NB4 (cell line): ENCODE measurements around the gene SH3RF2.
A peak's percentile ranks its signal among the peaks of the same experiment; 100 is the strongest.

Experiments
- CTCF ChIP-seq: IDR thresholded peaks from one replicate; pipeline ENCODE4 v1.5.1; 2012; ENCODE audit warnings: low read depth, low read length
- MAX ChIP-seq: IDR thresholded peaks from 2 replicates; pipeline ENCODE4 v1.6.1; 2011; ENCODE audit warnings: low read depth, low read length
- POLR2A ChIP-seq: IDR thresholded peaks from 2 replicates; pipeline ENCODE4 v1.6.1; 2011; ENCODE audit warnings: mild to moderate bottlenecking; ENCODE audit not compliant: insufficient read length; ENCODE audit errors: extremely low read depth

GRCh38 chr5:146052780-146053179 is 116.4 kb downstream of the SH3RF2 start:
- TF ChIP-seq CTCF, result peak; percentile 53
- no peak for TF ChIP-seq MAX
- no peak for TF ChIP-seq POLR2A
